Measurements from ENCODE around the gene BCAS3.
"Not testable (repeated sequence)": the region's sequence is repeated elsewhere in the genome, so short reads cannot be mapped to it uniquely, and the experiment has no call there.

The BCAS3 gene

GRCh38 chr17:60754057-60754604, 76.5 kb downstream of the BCAS3 start:
- Histone ChIP-seq H3K4me1 (ENCODE audit: insufficient read depth, low read length) (no peaks in the 10 kb centered on the region), H2AFZ (ENCODE audit: low read depth, low read length) (no peak overlapping the region), H3K9me3 (ENCODE audit: low read length) (peaks cover 2% of the 10 kb centered on the region), H3K36me3 (ENCODE audit: insufficient read depth, low read length) (no peaks in the 10 kb centered on the region), H3K4me3 (ENCODE audit: low read length) (no peak overlapping the region), H3K27me3 (ENCODE audit: insufficient read depth, low read length) (no peaks in the 10 kb centered on the region)

DNA sequence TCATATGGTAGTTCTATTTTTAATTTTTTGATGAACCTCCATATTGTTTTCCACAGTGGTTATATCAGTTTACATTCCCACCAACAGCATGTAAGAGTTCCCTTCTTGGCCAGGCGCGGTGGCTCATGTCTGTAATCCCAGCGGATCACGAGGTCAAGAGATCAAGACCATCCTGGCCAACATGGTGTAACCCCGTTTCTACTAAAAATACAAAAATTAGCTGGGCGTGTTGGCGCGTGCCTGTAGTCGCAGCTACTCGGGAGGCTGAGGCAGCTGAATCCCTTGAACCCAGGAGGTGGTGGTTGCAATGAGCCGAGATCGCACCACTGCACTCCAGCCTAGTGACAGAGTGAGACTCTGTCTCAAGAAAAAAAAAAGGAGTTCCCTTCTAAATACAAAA, 79.1 kb downstream of the BCAS3 start:
- not testable (repeated sequence) for H3K27me3 ChIP-seq (ENCODE audit: insufficient read depth, low read length); H3K9me3 ChIP-seq (ENCODE audit: low read length); H3K36me3 ChIP-seq (ENCODE audit: insufficient read depth, low read length); H3K4me1 ChIP-seq (ENCODE audit: insufficient read depth, low read length); H3K4me3 ChIP-seq (ENCODE audit: low read length); H2AFZ ChIP-seq (ENCODE audit: low read depth, low read length)

GRCh38 chr17:60757437-60757836, 79.8 kb downstream of the BCAS3 start:
- Histone ChIP-seq H3K4me3 (ENCODE audit: low read length) (no peak overlapping the region), H3K27me3 (ENCODE audit: insufficient read depth, low read length) (no peaks in the 10 kb centered on the region), H3K9me3 (ENCODE audit: low read length) (peaks cover 2% of the 10 kb centered on the region), H3K36me3 (ENCODE audit: insufficient read depth, low read length) (no peaks in the 10 kb centered on the region), H2AFZ (ENCODE audit: low read depth, low read length) (no peak overlapping the region), H3K4me1 (ENCODE audit: insufficient read depth, low read length) (no peaks in the 10 kb centered on the region)

DNA sequence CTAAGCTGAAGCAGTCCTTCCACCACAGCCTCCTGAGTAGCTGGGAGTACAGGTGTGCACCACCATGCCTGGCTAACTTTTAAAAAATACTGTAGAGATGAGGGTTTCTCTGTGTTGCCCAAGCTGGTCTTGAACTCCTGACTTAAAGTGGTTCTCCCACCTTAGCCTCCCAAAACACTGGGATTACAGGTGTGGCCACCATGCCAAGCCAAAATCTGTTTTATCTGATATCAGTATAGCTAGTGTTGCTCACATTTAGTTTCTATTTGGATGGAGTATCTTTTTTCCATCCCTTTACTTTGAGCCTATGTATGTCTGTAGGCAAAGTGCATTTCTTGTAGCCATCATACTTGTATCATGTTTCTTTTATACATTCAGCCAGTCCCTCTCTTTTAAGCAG, 82.1 kb downstream of the BCAS3 start:
- no peaks in the 10 kb centered on the region for H3K27me3 ChIP-seq (ENCODE audit: insufficient read depth, low read length)
- no peaks in the 10 kb centered on the region for H3K4me1 ChIP-seq (ENCODE audit: insufficient read depth, low read length)
- H3K36me3 ChIP-seq (ENCODE audit: insufficient read depth, low read length), result no peaks in the 10 kb centered on the region
- H3K4me3 ChIP-seq (ENCODE audit: low read length), result no peak overlapping the region
- H3K9me3 ChIP-seq (ENCODE audit: low read length), result peaks cover 2% of the 10 kb centered on the region
- no peak overlapping the region for H2AFZ ChIP-seq (ENCODE audit: low read depth, low read length)

- H3K9me3 ChIP-seq (ENCODE audit: low read length); H3K27me3 ChIP-seq (ENCODE audit: insufficient read depth, low read length); H3K4me1 ChIP-seq (ENCODE audit: insufficient read depth, low read length): not testable (repeated sequence)
These were observed 83.7 kb downstream of the BCAS3 start for GRCh38 chr17:60761301-60761700.

DNA sequence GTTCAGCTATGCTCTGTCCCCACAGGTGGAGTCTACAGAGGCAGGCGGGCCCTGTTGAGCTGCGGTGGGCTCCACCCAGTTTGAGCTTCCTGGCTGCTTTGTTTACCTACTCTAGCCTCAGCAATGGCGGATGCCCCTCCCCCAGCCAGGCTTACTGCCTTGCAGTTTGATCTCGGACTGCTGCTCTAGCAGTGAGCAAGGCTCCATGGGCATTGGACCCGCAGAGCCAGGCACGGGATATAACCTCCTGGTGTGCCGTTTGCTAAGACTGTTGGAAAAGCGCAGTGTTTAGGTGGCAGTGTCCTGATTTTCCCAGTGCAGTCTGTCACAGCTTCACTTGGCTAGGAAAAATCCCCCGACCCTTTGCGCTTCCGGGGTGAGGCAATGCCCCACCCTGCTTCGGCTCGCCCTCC, 89.1 kb downstream of the BCAS3 start:
- no peak overlapping the region for H2AFZ ChIP-seq (ENCODE audit: low read depth, low read length)
- no peaks in the 10 kb centered on the region for H3K36me3 ChIP-seq (ENCODE audit: insufficient read depth, low read length)
- peaks cover 5% of the 10 kb centered on the region for H3K9me3 ChIP-seq (ENCODE audit: low read length)
- H3K27me3 ChIP-seq (ENCODE audit: insufficient read depth, low read length), result no peaks in the 10 kb centered on the region
- H3K4me1 ChIP-seq (ENCODE audit: insufficient read depth, low read length), result no peaks in the 10 kb centered on the region
- no peak overlapping the region for H3K4me3 ChIP-seq (ENCODE audit: low read length)

More at GRCh38 chr17:60761301-60761700, 83.7 kb downstream of the BCAS3 start:
- H3K36me3 ChIP-seq (ENCODE audit: insufficient read depth, low read length); H2AFZ ChIP-seq (ENCODE audit: low read depth, low read length); H3K4me3 ChIP-seq (ENCODE audit: low read length): not testable (repeated sequence)

GRCh38 chr17:60767744-60768308, 90.2 kb downstream of the BCAS3 start:
- no peaks in the 10 kb centered on the region for H3K36me3 ChIP-seq (ENCODE audit: insufficient read depth, low read length)
- peaks cover 5% of the 10 kb centered on the region for H3K9me3 ChIP-seq (ENCODE audit: low read length)
- no peaks in the 10 kb centered on the region for H3K4me1 ChIP-seq (ENCODE audit: insufficient read depth, low read length)
- H3K27me3 ChIP-seq (ENCODE audit: insufficient read depth, low read length), result no peaks in the 10 kb centered on the region
- no peak overlapping the region for H2AFZ ChIP-seq (ENCODE audit: low read depth, low read length)
- H3K4me3 ChIP-seq (ENCODE audit: low read length), result no peak overlapping the region

DNA sequence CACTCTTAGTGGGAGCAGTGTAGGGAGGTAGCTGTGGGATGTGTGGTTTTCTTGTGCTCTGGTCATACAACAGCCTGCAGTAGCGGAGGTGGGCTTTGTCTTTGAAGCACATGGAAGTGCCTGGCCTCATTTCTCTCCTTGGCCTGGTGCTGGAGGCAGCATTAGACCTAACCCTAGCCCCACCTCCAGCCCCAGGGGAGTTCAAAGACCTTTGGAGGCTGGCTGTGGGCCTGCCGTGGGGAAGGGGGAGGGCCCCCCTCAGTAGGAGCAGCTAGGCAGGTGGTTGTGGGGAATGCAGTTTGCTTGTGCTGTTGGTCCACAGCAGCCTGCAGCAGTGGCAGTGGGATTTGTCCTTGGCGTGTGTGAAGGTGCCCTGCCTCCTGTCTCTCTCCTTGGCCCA, 91.7 kb downstream of the BCAS3 start:
- no peaks in the 10 kb centered on the region for H3K4me1 ChIP-seq (ENCODE audit: insufficient read depth, low read length)
- no peaks in the 10 kb centered on the region for H3K36me3 ChIP-seq (ENCODE audit: insufficient read depth, low read length)
- no peak overlapping the region for H2AFZ ChIP-seq (ENCODE audit: low read depth, low read length)
- no peak overlapping the region for H3K4me3 ChIP-seq (ENCODE audit: low read length)
- H3K27me3 ChIP-seq (ENCODE audit: insufficient read depth, low read length), result no peaks in the 10 kb centered on the region
- peaks cover 5% of the 10 kb centered on the region for H3K9me3 ChIP-seq (ENCODE audit: low read length)

DNA sequence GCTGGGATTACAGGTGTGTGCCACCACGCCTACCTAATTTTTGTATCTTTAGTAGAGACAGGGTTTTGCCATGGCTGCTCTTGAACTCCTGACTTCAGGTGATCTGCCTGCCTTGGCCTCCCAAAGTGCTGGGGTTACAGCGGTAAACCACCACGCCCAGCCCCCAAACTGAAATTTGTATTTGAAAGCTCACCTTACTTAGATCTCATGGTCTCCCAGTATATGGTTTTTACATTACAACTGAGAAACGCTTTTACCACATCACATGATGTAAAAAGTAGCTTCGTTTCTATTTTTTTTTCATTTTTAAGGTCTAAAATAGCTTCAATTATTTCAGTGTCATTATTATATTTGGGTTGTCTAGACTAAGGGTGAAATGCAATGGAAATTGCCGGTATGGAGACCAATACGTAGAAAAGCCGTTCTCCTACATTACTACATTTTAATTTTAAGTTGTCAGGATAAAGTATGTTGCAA, 93.3 kb downstream of the BCAS3 start:
- Histone ChIP-seq H3K9me3 (ENCODE audit: low read length) (peaks cover 5% of the 10 kb centered on the region), H3K36me3 (ENCODE audit: insufficient read depth, low read length) (no peaks in the 10 kb centered on the region), H2AFZ (ENCODE audit: low read depth, low read length) (no peak overlapping the region)

DNA sequence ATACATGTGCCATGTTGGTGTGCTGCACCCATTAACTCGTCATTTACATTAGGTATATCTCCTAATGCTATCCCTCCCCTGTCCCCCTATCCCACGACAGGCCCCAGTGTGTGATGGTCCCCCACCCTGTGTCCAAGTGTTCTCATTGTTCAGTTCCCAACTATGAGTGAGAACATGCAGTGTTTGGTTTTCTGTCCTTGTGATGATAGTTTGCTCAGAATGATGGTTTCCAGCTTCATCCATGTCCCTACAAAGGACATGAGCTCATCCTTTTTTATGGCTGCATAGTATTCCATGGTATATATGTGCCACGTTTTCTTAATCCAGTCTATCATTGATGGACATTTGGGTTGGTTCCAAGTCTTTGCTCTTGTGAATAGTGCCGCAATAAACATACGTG, 94.0 kb downstream of the BCAS3 start:
- not testable (repeated sequence) for H3K36me3 ChIP-seq (ENCODE audit: insufficient read depth, low read length); H3K4me3 ChIP-seq (ENCODE audit: low read length); H3K9me3 ChIP-seq (ENCODE audit: low read length); H3K4me1 ChIP-seq (ENCODE audit: insufficient read depth, low read length); H2AFZ ChIP-seq (ENCODE audit: low read depth, low read length); H3K27me3 ChIP-seq (ENCODE audit: insufficient read depth, low read length)

More for the DNA sequence above, 93.3 kb downstream of the BCAS3 start:
- Histone ChIP-seq H3K4me3 (ENCODE audit: low read length) (no peak overlapping the region), H3K4me1 (ENCODE audit: insufficient read depth, low read length) (peaks cover 4% of the 10 kb centered on the region), H3K27me3 (ENCODE audit: insufficient read depth, low read length) (no peaks in the 10 kb centered on the region)

DNA sequence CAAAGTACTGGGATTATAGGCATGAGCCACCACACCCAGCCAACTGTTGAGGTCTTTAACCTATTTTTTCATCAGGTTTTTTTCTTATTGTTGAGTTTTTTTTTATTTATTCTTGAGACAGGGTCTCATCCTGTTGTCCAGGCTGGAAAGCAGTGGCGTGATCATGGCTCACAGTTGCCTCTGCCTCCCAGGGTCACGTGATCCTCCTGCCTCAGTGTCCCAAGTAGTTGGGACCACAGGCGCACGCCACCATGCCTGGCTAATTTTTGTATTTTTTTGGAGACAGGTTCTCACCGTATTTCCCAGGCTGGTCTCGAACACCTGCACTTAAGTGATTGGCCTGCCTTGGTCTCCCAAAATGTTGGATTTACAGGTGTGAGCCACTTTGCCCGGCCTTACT, 95.9 kb downstream of the BCAS3 start:
- Histone ChIP-seq H3K27me3 (ENCODE audit: insufficient read depth, low read length) (no peaks in the 10 kb centered on the region), H2AFZ (ENCODE audit: low read depth, low read length) (no peak overlapping the region), H3K4me1 (ENCODE audit: insufficient read depth, low read length) (peaks cover 4% of the 10 kb centered on the region), H3K36me3 (ENCODE audit: insufficient read depth, low read length) (no peaks in the 10 kb centered on the region), H3K9me3 (ENCODE audit: low read length) (no peaks in the 10 kb centered on the region), H3K4me3 (ENCODE audit: low read length) (no peak overlapping the region)

GRCh38 chr17:60781880-60782412, 104.3 kb downstream of the BCAS3 start:
- Histone ChIP-seq H3K36me3 (ENCODE audit: insufficient read depth, low read length) (no peaks in the 10 kb centered on the region), H3K9me3 (ENCODE audit: low read length) (no peaks in the 10 kb centered on the region), H2AFZ (ENCODE audit: low read depth, low read length) (no peak overlapping the region), H3K4me3 (ENCODE audit: low read length) (no peak overlapping the region), H3K27me3 (ENCODE audit: insufficient read depth, low read length) (no peaks in the 10 kb centered on the region), H3K4me1 (ENCODE audit: insufficient read depth, low read length) (no peaks in the 10 kb centered on the region)

GRCh38 chr17:60782742-60783141, 105.1 kb downstream of the BCAS3 start:
- Histone ChIP-seq H3K27me3 (ENCODE audit: insufficient read depth, low read length) (no peaks in the 10 kb centered on the region), H3K9me3 (ENCODE audit: low read length) (no peaks in the 10 kb centered on the region), H3K4me3 (ENCODE audit: low read length) (no peak overlapping the region), H2AFZ (ENCODE audit: low read depth, low read length) (no peak overlapping the region), H3K36me3 (ENCODE audit: insufficient read depth, low read length) (no peaks in the 10 kb centered on the region), H3K4me1 (ENCODE audit: insufficient read depth, low read length) (no peaks in the 10 kb centered on the region)

DNA sequence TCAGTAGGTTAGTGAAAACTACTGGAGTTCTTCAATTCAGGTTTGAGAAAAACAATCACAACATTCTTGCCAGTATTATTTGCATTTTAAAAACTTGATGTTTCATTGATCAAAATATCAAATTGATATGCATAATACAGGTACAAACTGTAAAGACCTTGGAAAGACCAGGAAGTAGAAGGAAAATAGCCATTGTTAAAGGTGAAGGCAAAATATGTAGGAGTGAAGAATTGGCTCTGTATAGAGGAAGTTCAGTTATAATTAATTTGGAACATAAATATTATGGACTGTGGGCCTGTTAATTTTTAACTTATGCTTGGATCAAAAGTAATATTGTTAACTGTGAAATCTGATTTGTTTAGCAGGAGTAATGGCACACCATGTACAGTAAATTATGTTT, 112.6 kb downstream of the BCAS3 start:
- no peak overlapping the region for H2AFZ ChIP-seq (ENCODE audit: low read depth, low read length)
- no peaks in the 10 kb centered on the region for H3K9me3 ChIP-seq (ENCODE audit: low read length)
- no peaks in the 10 kb centered on the region for H3K27me3 ChIP-seq (ENCODE audit: insufficient read depth, low read length)
- H3K36me3 ChIP-seq (ENCODE audit: insufficient read depth, low read length), result no peaks in the 10 kb centered on the region
- no peaks in the 10 kb centered on the region for H3K4me1 ChIP-seq (ENCODE audit: insufficient read depth, low read length)
- no peak overlapping the region for H3K4me3 ChIP-seq (ENCODE audit: low read length)

All from neuron (in vitro differentiated cells).